OCI-LY1 (cell line): Measurements from ENCODE around the gene FAM20C.

Experiments used
- H2AFZ ChIP-seq: fragments of 200-600 bp; sonication (generic), shearing (Covaris generic); 2 replicates; pipeline ENCODE4 v1.6.0; 2014; ENCODE audit warnings: antibody characterized with exemption, mild to moderate bottlenecking, low read length
- H3F3A ChIP-seq: fragments of 200-600 bp; sonication (generic), shearing (Covaris generic); 2 replicates; pipeline ENCODE4 v1.6.0; 2014; ENCODE audit warnings: mild to moderate bottlenecking, antibody characterized with exemption, low read length, moderate library complexity; ENCODE audit not compliant: insufficient read depth
- H3K27ac ChIP-seq: fragments of 200-600 bp; sonication (generic); 2 replicates; pipeline ENCODE4 v1.5.1; 2014; ENCODE audit warnings: low read length, mixed run types, mild to moderate bottlenecking, low read depth; ENCODE audit not compliant: poor library complexity, severe bottlenecking
- H3K27me3 ChIP-seq: fragments of 200-600 bp; sonication (generic); 2 replicates; pipeline ENCODE4 v1.6.0; 2014; ENCODE audit warnings: antibody characterized with exemption, mild to moderate bottlenecking, low read length, moderate library complexity; ENCODE audit not compliant: insufficient read depth
- H3K36me3 ChIP-seq: fragments of 200-600 bp; sonication (generic); 2 replicates; pipeline ENCODE4 v1.6.1; 2014; ENCODE audit warnings: mild to moderate bottlenecking, antibody characterized with exemption, low read length, moderate library complexity, mixed read lengths; ENCODE audit not compliant: insufficient read depth
- H3K4me1 ChIP-seq: fragments of 200-600 bp; sonication (generic); 2 replicates; pipeline ENCODE4 v1.5.1; 2014; ENCODE audit warnings: mild to moderate bottlenecking, low read length, moderate library complexity; ENCODE audit not compliant: insufficient read depth, severe bottlenecking
- H3K4me2 ChIP-seq: fragments of 200-600 bp; sonication (generic), shearing (Covaris generic); 2 replicates; pipeline ENCODE4 v1.6.1; 2014; ENCODE audit warnings: low read length
- H3K4me3 ChIP-seq: fragments of 200-600 bp; sonication (generic); 2 replicates; pipeline ENCODE4 v1.5.1; 2014; ENCODE audit warnings: low read length, low read depth, mild to moderate bottlenecking, mixed read lengths; ENCODE audit not compliant: poor library complexity, severe bottlenecking
- H3K79me2 ChIP-seq: fragments of 200-600 bp; shearing (Covaris generic); 2 replicates; pipeline ENCODE4 v1.6.1; 2016; ENCODE audit warnings: mixed run types, low read length, mixed read lengths; ENCODE audit not compliant: insufficient read depth
- H3K9ac ChIP-seq: fragments of 200-600 bp; sonication (generic), shearing (Covaris generic); 2 replicates; pipeline ENCODE4 v1.6.1; 2014; ENCODE audit warnings: mild to moderate bottlenecking, low read length, mixed read lengths
- H3K9me2 ChIP-seq: fragments of 200-600 bp; sonication (generic), shearing (Covaris generic); 2 replicates; pipeline ENCODE4 v1.6.1; 2014; ENCODE audit warnings: low read depth, mild to moderate bottlenecking, low read length, mixed read lengths
- H3K9me3 ChIP-seq: fragments of 200-600 bp; shearing (Covaris generic); 2 replicates; pipeline ENCODE4 v1.6.1; 2014; ENCODE audit warnings: low read length, mixed read lengths
- H4K20me1 ChIP-seq: fragments of 200-600 bp; sonication (generic), shearing (Covaris generic); 2 replicates; pipeline ENCODE4 v1.6.0; 2016; ENCODE audit warnings: mild to moderate bottlenecking, low read length; ENCODE audit not compliant: insufficient read depth
- EZH2 ChIP-seq: fragments of 200-600 bp; sonication (generic), shearing (Covaris generic); IDR thresholded peaks from 2 replicates; pipeline ENCODE4 v1.8.0; 2017; ENCODE audit warnings: borderline replicate concordance, mixed run types, mild to moderate bottlenecking, antibody characterized with exemption, low read length, moderate library complexity, mixed read lengths
- TF ChIP-seq, protein P1 (sequence below): fragments of 200-600 bp; sonication (generic), shearing (Covaris generic); IDR thresholded peaks from 2 replicates; pipeline ENCODE4 v1.5.1; 2017; ENCODE audit warnings: mild to moderate bottlenecking, antibody characterized with exemption, low read length, moderate library complexity, mixed read lengths

The FAM20C gene

GRCh38 chr7:183496-184292, 8.7 kb upstream of the FAM20C start:
- Histone ChIP-seq H3K4me1 (no peaks in the 10 kb centered on the region), H3F3A (no peaks in the 10 kb centered on the region), H3K9me3 (no peaks in the 10 kb centered on the region), H3K4me3 (no peak overlapping the region), H3K27me3 (no peaks in the 10 kb centered on the region), H3K9me2 (no peaks in the 10 kb centered on the region), H3K36me3 (no peaks in the 10 kb centered on the region), H3K9ac (no peak overlapping the region), H2AFZ (no peak overlapping the region), H3K4me2 (no peak overlapping the region), H3K27ac (no peak overlapping the region), H4K20me1 (no peaks in the 10 kb centered on the region), H3K79me2 (no peaks in the 10 kb centered on the region)
- no peak for TF ChIP-seq EZH2
- TF ChIP-seq, protein P1, sequence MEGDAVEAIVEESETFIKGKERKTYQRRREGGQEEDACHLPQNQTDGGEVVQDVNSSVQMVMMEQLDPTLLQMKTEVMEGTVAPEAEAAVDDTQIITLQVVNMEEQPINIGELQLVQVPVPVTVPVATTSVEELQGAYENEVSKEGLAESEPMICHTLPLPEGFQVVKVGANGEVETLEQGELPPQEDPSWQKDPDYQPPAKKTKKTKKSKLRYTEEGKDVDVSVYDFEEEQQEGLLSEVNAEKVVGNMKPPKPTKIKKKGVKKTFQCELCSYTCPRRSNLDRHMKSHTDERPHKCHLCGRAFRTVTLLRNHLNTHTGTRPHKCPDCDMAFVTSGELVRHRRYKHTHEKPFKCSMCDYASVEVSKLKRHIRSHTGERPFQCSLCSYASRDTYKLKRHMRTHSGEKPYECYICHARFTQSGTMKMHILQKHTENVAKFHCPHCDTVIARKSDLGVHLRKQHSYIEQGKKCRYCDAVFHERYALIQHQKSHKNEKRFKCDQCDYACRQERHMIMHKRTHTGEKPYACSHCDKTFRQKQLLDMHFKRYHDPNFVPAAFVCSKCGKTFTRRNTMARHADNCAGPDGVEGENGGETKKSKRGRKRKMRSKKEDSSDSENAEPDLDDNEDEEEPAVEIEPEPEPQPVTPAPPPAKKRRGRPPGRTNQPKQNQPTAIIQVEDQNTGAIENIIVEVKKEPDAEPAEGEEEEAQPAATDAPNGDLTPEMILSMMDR = no peak

DNA sequence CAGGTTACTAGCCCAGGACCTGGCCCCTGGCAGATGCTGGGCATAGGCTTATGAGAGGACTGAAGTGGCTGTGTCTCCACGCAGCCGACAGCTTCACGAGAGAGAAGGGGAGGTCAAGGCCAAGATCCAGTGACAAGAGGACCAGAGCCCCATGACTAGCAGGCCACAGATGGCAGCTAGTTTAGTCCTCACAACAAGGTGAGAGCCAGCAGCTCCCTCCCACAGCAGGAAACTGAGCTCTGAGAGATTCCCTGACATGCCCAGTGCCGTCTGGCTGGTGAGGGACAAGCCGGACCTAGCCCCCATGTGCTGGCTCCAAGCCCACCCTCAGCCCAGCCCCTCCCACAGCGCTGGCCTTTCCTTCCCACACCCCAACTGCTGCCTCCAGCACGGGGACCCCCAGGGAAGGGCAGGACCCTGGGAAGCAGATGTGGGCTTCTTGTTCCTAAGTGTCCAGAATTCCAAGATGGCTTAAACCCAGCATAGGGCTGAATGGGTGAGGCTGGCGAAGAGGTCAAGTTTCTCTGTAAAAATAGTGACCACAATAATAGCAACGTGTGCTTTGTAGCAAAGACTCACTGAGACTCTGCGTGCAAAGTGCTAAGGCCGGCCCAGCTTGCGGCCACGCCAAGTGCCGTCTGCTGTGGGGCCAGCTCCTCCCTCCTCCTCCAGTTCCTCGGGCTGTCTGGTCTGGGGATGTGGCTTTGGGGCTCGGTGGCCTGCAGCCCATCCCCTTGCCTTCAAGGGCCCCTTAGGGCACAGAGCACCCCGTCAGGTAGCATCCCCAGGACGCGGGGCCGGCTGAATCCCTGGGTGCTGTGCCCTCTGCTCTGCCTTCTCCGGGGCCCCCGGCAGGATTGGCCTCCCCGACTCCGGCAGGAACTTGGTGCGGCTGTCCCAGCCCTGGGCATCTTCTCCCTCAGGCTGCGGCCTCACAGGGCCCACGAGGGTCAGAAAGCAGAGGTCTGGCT, 7.8 kb upstream of the FAM20C start:
- Histone ChIP-seq H3K27ac (no peak overlapping the region), H3K4me3 (no peak overlapping the region), H3K4me2 (no peak overlapping the region), H3K36me3 (no peaks in the 10 kb centered on the region), H3K27me3 (no peaks in the 10 kb centered on the region), H3K9me3 (no peaks in the 10 kb centered on the region), H3F3A (no peaks in the 10 kb centered on the region), H3K4me1 (no peaks in the 10 kb centered on the region), H3K9me2 (no peaks in the 10 kb centered on the region), H3K9ac (no peak overlapping the region), H3K79me2 (no peaks in the 10 kb centered on the region), H4K20me1 (no peaks in the 10 kb centered on the region), H2AFZ (no peak overlapping the region)
- no peak for TF ChIP-seq EZH2
- TF ChIP-seq, protein P1 = no peak

GRCh38 chr7:186516-187113, 5.8 kb upstream of the FAM20C start:
- Histone ChIP-seq H2AFZ (no peak overlapping the region), H3K4me2 (no peak overlapping the region), H3K36me3 (no peaks in the 10 kb centered on the region), H3K9me2 (no peaks in the 10 kb centered on the region), H3K4me1 (no peaks in the 10 kb centered on the region), H3K27ac (no peak overlapping the region), H3K9me3 (no peaks in the 10 kb centered on the region), H3K4me3 (no peak overlapping the region), H4K20me1 (no peaks in the 10 kb centered on the region), H3K27me3 (no peaks in the 10 kb centered on the region), H3F3A (no peaks in the 10 kb centered on the region), H3K79me2 (no peaks in the 10 kb centered on the region), H3K9ac (no peak overlapping the region)
- TF ChIP-seq, protein P1 = no peak
- TF ChIP-seq EZH2 = no peak
